Stimulated activated CD4-positive, alpha-beta T cell treated with anti-CD3 and anti-CD28 coated beads, Interleukin-12 subunit alpha, Interleukin-12 subunit beta, amount 100 ng/mL, for 48 hours (primary cell): ENCODE measurements around the gene GRIPAP1.

Source experiments
- DNase-seq, 3 donors: peaks; one replicate each; pipeline ENCODE4 v3.0.0-alpha.2; 2020; ENCODE audit warnings: low read depth in 2 of 3, low spot score in 1 of 3

The GRIPAP1 gene, protein sequence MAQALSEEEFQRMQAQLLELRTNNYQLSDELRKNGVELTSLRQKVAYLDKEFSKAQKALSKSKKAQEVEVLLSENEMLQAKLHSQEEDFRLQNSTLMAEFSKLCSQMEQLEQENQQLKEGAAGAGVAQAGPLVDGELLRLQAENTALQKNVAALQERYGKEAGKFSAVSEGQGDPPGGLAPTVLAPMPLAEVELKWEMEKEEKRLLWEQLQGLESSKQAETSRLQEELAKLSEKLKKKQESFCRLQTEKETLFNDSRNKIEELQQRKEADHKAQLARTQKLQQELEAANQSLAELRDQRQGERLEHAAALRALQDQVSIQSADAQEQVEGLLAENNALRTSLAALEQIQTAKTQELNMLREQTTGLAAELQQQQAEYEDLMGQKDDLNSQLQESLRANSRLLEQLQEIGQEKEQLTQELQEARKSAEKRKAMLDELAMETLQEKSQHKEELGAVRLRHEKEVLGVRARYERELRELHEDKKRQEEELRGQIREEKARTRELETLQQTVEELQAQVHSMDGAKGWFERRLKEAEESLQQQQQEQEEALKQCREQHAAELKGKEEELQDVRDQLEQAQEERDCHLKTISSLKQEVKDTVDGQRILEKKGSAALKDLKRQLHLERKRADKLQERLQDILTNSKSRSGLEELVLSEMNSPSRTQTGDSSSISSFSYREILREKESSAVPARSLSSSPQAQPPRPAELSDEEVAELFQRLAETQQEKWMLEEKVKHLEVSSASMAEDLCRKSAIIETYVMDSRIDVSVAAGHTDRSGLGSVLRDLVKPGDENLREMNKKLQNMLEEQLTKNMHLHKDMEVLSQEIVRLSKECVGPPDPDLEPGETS

DNA sequence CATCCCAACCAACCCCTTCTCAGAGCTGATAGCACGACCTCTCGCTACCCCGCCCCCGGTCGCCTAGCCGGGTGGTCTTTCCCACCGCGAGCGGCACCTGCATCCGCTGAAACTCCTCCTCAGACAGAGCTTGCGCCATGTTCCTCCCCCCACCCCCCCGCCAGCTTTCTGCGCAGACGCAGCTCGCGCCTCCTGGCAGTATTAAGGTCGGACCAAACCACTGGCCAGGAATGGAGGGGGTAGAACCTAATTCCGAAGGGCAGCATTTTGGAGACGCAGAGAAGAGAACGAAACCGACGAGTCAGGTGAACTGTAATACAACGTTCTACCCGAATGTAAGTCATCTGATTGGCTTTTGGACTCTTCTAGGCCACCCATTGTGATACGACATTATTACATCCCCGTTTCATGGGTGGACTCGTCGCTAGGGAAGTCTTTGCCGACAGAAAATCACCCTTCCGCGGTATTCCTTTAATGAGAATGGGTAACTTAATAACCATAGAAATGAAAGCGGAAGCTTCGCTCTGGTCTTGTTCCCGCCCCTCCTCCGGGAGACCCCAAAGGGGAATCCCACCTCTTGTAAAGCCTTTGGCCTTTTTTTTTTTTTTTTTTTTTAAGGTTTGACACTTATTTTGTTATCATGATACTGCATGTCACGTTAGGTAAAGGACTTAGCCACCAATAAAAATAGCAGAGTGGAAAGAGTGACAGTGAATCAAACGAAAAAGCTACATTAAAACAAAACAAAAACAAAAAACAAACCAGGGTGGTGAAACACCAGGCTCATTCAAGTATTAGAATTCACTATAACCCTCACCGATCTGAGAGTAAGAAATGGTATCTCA lies at the start of gene GRIPAP1:
Gene GRIPAP1 (minus strand): TSS at position 174 of the 845 bp plus-strand sequence. CDS start 35 bp downstream, at position 139.
- peak; percentile 60 to 68 (median 61) for DNase-seq

DNA sequence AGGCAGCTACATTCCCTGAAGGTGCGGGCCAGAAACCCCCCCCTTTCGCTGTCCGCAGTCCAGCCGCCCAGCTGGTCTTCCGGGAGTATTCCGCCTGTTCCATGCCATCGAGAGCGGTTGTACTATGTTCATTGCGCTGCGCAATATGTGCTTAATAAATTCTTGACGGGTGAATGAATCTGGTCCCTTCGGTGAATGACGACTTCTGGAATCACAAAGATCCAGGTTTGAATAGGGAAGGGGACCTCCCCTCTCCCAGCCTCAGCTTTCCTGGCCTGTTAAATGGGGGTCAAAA lies 41.9 kb upstream of the GRIPAP1 start:
- no peak for DNase-seq

DNA sequence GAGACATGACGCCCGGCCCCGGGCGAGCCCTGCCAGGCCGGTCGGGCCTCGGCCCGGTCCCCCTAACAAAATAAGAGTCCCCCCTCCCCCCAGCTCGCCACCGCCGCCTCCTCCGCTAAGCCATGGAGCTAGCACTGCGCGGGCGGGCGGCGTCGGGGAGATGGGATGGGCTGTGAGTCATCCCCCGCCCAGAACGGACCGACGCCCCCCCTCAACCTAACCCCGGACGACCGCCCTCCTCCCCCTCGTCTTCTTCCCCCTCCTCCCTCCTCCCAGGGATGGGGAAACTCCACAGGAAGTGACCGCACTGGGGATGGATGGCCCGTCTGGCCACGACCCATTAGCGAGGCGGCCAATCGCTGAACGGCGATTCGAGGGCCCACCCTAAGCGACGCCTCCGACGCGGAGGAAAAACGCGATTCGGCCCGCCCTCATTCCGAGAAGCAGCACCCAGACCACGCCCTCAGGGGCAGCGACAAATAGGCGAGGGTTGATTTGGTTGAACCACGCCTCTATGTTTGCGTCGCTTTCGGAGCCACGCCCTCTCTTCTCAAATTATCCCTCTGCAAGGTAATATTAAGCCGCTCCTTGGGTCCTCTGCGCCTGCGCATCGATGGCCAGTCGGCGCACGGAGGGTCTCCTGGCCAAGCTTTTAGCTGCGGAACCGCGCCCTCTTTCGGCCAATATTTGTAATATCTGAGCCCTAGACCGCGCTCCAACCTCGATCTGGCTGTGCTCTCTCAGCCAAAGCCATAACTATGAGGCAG lies 41.3 kb upstream of the GRIPAP1 start, which contains the start of gene TFE3:
Gene TFE3 (minus strand): TSS at position 138 of the 767 bp plus-strand sequence. CDS start 131 bp downstream, at position 7.
- peak; percentile 91 to 94 (median 92) for DNase-seq

DNA sequence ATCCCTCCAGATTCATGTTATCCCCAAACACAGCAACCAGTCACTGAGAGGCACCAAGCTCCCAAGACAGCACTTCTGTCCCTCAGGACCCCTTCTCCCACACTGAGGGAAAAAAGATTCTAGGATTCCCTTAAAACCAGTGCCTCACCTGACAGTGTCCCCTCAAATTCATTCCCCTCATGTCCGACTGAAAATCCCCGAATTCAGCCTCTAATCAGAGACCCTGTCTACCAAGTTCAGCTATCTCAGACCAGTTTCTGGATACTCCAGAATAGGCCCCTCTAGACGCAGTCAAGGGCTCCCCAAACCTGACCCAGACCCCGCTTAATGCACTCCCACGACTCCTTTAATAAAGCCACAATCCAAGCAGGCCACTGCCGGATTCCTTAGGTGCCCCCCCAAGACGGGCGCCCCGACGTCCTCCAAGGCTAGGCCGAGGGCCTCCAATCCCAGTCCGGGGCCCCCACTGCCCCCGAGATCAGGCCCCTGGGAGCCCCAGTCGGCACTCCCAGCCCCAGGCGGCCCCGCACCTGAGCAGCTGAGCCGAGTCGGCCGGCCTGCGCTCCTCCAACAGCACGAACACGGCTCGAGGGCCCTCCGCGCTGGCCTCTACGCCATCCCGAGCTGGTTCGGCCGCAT lies 40.6 kb upstream of the GRIPAP1 start:
- DNase-seq = peak in 1 of 3 donors; percentile 2

DNA sequence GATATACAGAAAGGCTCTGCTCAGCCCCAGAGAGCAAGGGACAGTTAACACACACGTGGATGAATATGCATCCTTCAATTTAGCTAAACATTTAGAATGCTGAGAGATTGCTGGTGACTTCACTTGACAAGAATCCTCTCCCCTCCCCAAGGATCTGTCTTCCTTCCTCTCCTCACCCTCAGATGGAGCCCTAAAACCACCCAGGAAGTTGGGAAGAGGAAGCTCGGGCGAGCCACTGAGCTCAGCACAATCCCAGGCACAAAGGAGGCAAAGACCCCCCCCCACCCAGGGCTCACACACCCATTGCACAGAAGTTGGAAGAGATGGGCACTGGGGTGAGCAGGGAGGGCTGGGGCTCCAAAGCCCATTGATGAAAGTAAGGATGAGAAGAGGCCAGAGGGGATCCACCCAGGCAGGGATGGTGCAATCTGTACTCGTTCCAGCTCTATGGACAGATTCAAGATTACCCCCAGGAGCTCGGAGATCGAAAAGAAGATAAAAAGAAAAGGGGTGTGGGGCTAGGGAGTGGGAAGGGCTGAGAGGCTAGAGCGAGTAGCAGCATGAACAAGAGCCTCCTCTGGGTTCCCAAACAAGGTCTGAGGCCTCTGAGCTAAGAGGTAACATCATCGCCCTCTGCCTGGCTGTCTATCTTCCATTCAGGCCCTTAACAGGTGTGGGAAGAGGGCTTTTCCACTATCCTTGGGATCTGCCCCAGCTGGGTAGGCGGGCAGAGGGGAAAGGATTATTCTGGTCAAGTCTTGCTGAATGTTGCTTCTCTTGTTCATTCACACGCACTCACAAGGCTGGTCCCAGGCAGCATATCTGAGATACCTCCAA lies 39.9 kb upstream of the GRIPAP1 start:
- no peak for DNase-seq

DNA sequence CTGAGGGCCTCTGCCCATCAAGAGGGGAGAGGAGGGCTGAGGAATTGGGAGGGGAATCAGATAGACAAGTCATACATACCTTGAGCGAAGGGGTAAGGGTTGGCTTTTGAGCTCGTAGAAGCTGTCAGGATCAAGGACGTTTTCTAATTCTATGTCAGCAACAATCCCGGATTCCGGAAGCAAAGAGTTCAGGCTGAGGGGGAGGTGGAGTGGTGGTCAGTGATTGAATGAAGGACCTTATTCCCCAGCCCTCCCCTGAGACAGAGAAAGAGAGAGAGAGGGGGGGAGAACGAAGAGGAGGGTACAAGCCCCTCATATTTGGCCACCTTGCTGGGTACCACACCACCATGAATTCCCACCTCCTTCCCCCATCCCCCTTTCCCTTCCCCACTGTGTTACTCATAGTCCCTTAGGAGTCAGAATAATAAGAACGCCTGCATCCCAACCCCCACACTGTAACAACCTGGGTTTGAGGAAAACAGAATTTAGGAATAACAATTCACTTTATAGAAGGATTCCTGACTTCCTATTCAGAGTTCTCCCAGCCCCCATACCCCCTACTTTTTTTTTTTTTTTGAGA lies 38.4 kb upstream of the GRIPAP1 start:
- DNase-seq = no peak

DNA sequence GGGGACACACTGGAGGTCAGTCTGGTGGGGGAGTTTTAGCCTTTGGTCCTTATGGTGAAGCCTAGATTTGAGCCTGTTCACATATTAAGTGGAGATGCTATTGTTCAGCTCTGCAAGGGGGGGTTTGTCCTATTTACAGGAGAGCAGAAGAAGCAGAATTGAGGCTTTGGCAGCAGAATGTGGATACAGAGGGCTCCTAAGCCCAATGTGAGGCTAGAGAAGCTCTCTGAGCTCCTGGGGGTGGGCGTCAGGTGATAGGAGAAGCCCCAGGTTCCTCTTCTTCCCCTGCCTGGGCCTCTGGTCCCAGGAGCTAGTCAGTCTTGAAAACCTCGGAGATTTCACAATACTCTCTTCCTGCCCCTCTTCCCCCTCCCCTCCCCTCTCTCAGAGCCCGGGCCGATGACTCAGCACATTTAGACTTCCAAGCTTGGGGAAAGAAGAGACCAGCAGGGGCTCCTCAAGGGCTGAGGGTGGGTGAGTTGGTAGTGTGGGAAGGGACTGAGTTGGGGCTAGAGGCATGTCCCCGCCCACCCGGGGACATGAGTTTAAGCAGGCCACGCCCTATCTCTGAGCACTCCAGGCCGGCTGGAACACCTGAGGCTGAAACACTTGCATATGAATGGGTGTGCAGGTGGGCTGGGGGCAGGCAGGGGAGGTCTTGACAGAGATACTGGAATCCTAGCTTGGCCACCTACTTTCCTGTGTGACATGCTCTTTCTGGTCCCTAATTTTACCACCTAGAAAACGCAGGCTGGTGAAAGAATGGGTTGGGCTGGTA lies 37.7 kb upstream of the GRIPAP1 start:
- DNase-seq = peak; percentile 18 to 34 (median 26)

DNA sequence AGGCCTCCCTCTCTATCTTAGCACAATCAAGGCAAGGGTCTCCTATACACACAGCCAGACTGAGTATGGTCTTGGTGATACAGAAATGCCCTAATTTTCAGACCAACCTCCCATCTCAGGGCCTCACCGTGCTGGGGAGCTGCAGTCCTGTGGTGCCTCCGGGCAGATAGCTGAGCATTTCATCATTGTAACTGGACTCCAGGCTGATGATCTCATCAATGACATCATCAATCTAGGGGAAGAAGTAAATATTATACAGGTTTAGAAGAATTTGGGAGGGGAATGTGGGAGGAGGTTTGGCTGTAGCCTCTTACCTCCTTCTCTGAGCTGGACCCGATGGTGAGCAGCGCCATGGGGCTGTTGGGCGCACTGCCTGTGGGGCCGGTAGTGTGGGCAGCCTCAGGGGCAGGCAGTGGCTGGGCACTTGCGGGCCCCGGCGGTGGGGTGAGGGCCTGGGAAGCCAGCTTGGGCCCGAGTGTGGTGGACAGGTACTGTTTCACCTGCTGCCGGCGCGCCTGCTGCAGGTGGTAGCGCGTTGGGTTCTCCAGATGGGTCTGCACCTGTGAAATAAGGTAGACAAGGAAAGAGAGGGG lies 35.9 kb upstream of the GRIPAP1 start:
- DNase-seq = no peak

DNA sequence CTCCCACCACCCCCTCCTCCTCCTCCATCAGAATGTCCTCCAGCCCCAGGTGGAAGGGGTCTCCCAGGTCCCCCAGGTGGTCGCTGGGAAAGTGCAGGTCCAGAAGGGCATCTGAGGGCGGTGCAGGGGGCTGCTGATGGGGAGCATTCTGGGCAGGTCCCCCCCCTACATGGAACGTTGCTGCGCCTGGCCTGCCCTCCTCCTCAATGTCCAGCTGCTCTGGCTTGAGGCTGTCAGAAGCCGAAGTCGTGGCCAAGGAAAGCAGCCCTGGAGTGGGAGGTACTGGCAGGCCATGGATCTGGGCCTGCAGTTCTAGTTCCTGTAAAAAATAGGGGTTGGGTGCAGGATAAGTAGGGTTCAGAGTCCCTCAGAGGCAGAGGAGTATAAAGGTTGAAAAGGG lies 28.2 kb upstream of the GRIPAP1 start:
- DNase-seq = no peak

DNA sequence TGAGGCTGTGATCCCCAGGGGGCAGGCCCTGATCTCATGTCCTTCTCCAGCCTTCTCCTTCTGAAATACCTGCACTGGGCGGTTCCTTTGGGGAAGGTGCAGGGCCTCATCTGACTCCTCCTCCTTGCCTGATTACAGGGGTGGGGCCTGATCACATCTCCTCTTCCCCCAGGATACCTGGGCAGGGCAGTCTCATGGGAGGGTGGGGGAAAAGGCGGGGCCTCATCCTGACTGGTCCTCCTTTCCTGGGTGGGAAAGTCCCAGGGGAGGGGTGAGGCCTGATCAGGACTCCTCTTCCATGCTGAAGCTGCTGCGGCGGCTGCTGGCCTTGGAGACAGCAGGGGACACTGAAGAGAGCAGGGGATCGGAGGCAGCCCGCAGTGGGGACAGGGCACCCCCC lies 27.8 kb upstream of the GRIPAP1 start:
- DNase-seq = no peak

DNA sequence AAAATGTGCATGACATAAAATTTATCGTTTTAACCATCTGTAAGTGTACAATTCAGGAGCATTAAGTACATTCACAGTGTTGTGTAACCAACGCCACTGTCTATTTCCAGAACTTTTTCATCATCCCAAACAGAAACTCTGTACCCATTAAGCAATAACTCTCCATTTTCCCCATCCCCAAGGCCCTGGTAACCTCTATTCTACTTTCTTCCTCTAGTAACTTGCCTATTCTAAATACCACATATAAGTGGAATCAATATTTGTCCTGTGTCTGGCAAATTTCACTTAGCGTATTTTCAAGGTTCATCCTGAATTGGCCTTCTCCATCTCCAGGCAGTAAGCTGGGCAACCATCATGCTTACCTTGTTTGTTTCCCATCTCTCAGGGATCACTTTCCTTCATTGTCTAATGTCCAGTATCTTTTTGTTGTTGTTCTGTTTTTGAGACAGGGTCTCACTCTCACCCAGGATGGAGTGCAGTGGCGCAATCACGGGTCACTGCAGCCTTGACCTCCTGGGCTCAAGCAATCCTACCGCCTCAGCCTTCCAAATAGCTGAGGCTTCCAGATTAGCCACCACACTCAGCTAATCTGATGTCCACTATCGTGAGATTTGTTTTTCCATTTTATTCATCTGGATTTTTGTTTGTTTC lies 17.7 kb upstream of the GRIPAP1 start:
- no peak for DNase-seq

DNA sequence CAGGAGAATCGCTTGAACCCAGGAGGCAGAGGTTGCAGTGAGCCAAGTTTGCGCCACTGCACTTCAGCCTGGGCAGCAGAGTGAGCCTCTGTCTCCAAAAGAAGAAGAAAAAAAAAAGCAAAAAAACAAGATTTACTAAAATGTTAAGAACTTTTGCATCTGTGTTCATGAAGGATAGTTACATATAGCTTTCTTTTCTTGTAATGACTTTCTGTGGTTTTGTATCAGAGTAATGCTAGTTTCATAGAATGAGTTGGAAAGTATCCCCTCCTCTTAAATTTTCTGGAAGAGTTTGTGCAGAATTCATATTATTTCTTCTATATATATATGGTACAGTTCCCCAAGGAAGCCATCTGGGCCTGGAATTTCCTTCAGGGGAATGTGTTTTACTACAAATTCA lies 17.0 kb upstream of the GRIPAP1 start:
- DNase-seq = no peak

DNA sequence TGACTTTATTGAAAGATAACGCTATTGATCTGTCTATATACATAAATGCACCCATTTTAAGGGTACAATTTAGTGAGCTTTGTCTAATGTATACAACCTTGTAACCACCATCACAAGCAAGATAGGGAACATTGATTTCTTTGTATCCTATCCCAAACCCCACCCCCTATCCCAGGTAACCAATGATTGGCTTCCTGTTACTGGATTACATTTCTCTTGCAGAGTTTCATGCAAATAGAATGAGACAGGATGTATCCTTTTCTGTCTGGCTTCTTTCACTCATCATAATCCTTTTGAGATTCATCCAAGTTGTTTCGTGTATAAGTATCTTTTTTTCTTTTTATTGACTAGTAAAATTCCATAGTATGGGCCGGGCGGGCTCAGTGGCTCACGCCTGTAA lies 1.6 kb upstream of the GRIPAP1 start:
- DNase-seq = no peak

DNA sequence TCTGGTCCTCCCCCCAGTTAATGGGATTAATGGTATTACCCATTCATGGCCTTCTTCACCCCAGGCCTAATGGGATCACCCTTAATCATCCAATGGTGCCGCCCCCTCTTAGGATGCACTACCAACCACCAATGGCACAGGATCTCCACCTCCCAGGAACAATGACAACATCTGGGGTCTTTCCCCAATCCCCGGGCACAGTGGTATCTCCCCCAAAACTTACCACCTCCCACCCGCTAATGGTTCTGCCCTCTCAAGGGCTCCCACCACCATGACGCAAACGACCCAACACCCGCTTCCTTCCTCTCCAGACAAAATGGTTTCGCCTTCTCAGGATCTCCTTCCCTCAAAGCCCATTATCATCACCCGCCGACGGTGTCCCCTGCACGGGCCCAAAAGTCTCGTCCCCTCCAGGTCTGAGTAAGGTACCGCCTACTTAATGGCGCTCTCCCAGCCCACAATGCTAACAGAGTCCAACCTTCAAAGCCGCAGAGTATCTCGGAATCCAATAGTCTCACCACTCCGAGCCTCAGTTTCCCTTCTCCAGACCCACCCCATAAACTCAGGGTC lies 458 bp downstream of the GRIPAP1 start:
- DNase-seq = peak; percentile 20 to 36 (median 24)

DNA sequence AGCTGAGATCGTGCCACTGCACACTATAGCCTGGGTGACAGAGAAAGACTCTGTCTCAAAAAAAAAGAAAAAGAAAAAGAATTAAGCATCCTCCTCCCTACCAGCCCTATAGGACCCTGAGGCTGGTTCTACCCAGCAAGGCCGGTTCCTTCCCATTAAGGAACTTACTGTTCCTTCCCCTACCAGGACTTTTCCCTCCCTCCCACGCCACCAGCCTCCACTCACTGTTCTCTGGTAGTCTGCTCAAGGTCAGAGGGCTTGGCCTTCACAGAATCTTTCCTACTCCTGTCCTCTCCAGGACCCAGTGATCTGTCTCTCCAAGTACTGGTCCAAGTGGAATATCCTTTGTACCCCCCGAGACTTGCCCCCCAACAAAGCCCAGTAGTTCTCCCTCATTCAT lies 1.4 kb downstream of the GRIPAP1 start:
- DNase-seq = no peak

DNA sequence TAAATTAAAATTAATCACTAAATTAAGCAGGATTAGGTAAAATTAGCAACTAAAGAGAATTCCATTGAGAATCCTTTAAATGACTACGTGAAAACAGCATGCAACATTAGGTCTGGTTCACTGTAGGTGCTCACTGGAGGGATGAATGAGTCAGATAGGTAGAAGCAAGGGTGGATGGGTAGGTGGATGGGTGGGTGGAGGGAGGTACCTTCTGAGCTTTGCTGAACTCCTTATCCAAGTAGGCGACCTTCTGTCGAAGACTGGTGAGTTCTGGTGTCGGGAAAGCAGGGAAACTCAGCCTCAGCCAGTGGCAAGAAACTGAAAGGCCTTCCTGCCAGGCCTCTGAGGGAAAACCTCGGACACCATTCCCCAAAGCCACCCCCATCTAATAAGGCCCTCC lies 3.0 kb downstream of the GRIPAP1 start:
- DNase-seq = no peak

DNA sequence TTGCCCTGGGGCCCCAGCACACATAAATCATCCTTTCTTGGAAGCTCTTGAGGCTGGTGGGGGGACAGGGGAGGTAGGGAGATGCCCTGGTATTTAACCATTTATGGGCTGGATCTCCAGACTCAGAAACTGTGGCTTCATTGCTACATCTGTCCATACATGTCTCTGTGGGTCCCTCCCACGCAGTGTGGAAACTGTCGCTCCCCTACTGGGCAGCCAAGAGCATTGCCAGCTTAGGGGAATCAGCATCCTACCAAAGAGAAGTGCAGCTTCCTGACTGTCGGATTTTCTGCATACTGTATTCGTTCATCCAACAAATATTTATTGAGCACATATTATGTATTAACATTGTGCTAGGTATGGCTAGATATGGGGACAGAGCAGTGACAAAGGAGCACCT lies 3.7 kb downstream of the GRIPAP1 start:
- no peak for DNase-seq
